Measurements from ENCODE around the gene SLC51B. TPM values are rescaled to one million over a fixed set of nuclear protein-coding genes. Genes with fewer than 3 reads are reported as not detected.

SLC51B gene
- total and polyA plus RNA-seq, 9 of the 15 experiments (the other 6 are each of a cell fraction or from before 2014, with no cell fraction given) = not detected

DNA sequence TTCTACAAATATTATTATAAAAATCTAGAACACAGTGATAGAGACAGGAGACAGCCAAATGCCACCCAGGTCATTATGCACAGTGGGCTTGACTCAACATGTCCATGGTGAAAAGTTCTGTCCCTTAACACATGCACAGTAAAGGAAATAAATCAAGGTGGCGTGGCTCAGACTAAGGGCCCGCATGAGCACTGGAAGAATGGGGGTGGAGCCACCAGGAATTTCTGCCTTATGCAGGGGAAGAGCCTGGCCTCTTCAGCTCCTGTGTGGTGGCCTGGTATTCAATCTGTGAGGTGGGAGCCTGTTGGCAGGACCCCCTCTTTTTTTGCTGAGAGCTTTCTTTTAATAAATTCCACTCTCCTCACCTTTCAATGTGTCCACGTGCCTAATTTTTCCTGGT, 38.3 kb upstream of the SLC51B start:
- H3K27ac ChIP-seq (ENCODE audit: extremely low read depth, low read depth, low read length) = no peak overlapping the region
- H3K9me3 ChIP-seq (replicated peaks; ENCODE audit: control insufficient read depth, insufficient read depth, low read depth, low read length) = no peaks in the 10 kb centered on the region
- ATAC-seq = no peak
- intact Hi-C loops (cut with micrococcal nuclease) = no loop called here
- no peak overlapping the region for H3K9ac ChIP-seq (ENCODE audit: insufficient read depth in 1 of 2, low read depth in 2 of 2, low read length in 2 of 2)
- H4K20me1 ChIP-seq (replicated peaks; ENCODE audit: control insufficient read depth, insufficient read depth, low read length) = no peaks in the 10 kb centered on the region
- WGBS (ENCODE audit: insufficient coverage, low coverage, missing lambda C conversion rate) = 92% methylated on average over 3 of the region's 3 CpGs
- DNase-seq (ENCODE audit: extremely low read depth in 1 of 4, low spot score in 3 of 4) = no peak
- CTCF ChIA-PET (ENCODE audit: low intra/inter-chr PET ratio) = no interaction called here
- no peak overlapping the region for H3K4me3 ChIP-seq
- no peak for FAIRE-seq
- H3K4me2 ChIP-seq (ENCODE audit: insufficient read depth, low read length) = no peak overlapping the region
- peaks cover 20% of the 10 kb centered on the region; the same call in 2 of the 3 replicates for H3K36me3 ChIP-seq (ENCODE audit: control insufficient read depth, insufficient read depth, low read length)
- no peaks in the 10 kb centered on the region for H3K9me1 ChIP-seq (ENCODE audit: control insufficient read depth, insufficient read depth, low read length)
- no TSS peak for BruUV-seq (replicated peaks)
- in situ Hi-C loops (cut with MboI) = no loop called here
- POLR2A ChIA-PET = interaction anchor here (0.7 kb wide), 1 partner anchor 502 kb away, joined by 3 read pairs; no protein-coding TSS in a partner anchor
- no peak overlapping the region for H2AFZ ChIP-seq (ENCODE audit: low read depth, low read length)
- H3K4me1 ChIP-seq (replicated peaks in 1 of 2; ENCODE audit: control insufficient read depth in 2 of 2, insufficient read depth in 2 of 2, low read length in 2 of 2) = no peaks in the 10 kb centered on the region
- no peaks in the 10 kb centered on the region for H3K27me3 ChIP-seq (ENCODE audit: control insufficient read depth in 2 of 2, insufficient read depth in 2 of 2, low read length in 2 of 2)
- no peaks in the 10 kb centered on the region for H3K79me2 ChIP-seq (ENCODE audit: control insufficient read depth, insufficient read depth, low read length)
- TF ChIP-seq NCOA1 (IDR thresholded peaks at IDR 0.05; ENCODE audit: low read depth) (no peak), PML (IDR thresholded peaks at IDR 0.05; ENCODE audit: low read length) (no peak), DDX20 (tag; IDR thresholded peaks at IDR 0.05; ENCODE audit: low read depth) (no peak), YBX1 (IDR thresholded peaks at IDR 0.05) (no peak), SREBF1 (IDR thresholded peaks at IDR 0.05; ENCODE audit: borderline replicate concordance, low read depth, low read length) (no peak), POLR2H (tag; IDR thresholded peaks at IDR 0.05; ENCODE audit: low read depth) (no peak), ELF1 (tag; IDR thresholded peaks at IDR 0.05) (no peak)
- TF ChIP-seq, protein P1, sequence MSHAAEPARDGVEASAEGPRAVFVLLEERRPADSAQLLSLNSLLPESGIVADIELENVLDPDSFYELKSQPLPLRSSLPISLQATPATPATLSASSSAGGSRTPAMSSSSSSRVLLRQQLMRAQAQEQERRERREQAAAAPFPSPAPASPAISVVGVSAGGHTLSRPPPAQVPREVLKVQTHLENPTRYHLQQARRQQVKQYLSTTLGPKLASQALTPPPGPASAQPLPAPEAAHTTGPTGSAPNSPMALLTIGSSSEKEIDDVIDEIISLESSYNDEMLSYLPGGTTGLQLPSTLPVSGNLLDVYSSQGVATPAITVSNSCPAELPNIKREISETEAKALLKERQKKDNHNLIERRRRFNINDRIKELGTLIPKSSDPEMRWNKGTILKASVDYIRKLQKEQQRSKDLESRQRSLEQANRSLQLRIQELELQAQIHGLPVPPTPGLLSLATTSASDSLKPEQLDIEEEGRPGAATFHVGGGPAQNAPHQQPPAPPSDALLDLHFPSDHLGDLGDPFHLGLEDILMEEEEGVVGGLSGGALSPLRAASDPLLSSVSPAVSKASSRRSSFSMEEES (CRISPR knock-in tag; IDR thresholded peaks at IDR 0.05) = no peak
- TF ChIP-seq, protein P2, sequence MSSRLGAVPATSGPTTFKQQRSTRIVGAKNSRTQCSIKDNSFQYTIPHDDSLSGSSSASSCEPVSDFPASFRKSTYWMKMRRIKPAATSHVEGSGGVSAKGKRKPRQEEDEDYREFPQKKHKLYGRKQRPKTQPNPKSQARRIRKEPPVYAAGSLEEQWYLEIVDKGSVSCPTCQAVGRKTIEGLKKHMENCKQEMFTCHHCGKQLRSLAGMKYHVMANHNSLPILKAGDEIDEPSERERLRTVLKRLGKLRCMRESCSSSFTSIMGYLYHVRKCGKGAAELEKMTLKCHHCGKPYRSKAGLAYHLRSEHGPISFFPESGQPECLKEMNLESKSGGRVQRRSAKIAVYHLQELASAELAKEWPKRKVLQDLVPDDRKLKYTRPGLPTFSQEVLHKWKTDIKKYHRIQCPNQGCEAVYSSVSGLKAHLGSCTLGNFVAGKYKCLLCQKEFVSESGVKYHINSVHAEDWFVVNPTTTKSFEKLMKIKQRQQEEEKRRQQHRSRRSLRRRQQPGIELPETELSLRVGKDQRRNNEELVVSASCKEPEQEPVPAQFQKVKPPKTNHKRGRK (tag; IDR thresholded peaks at IDR 0.05) = no peak
- TF ChIP-seq, protein P3, sequence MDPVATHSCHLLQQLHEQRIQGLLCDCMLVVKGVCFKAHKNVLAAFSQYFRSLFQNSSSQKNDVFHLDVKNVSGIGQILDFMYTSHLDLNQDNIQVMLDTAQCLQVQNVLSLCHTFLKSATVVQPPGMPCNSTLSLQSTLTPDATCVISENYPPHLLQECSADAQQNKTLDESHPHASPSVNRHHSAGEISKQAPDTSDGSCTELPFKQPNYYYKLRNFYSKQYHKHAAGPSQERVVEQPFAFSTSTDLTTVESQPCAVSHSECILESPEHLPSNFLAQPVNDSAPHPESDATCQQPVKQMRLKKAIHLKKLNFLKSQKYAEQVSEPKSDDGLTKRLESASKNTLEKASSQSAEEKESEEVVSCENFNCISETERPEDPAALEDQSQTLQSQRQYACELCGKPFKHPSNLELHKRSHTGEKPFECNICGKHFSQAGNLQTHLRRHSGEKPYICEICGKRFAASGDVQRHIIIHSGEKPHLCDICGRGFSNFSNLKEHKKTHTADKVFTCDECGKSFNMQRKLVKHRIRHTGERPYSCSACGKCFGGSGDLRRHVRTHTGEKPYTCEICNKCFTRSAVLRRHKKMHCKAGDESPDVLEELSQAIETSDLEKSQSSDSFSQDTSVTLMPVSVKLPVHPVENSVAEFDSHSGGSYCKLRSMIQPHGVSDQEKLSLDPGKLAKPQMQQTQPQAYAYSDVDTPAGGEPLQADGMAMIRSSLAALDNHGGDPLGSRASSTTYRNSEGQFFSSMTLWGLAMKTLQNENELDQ (CRISPR knock-in tag; IDR thresholded peaks at IDR 0.05; ENCODE audit: borderline replicate concordance) = no peak
- TF ChIP-seq, protein P4, sequence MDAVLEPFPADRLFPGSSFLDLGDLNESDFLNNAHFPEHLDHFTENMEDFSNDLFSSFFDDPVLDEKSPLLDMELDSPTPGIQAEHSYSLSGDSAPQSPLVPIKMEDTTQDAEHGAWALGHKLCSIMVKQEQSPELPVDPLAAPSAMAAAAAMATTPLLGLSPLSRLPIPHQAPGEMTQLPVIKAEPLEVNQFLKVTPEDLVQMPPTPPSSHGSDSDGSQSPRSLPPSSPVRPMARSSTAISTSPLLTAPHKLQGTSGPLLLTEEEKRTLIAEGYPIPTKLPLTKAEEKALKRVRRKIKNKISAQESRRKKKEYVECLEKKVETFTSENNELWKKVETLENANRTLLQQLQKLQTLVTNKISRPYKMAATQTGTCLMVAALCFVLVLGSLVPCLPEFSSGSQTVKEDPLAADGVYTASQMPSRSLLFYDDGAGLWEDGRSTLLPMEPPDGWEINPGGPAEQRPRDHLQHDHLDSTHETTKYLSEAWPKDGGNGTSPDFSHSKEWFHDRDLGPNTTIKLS (IDR thresholded peaks at IDR 0.05; ENCODE audit: borderline replicate concordance, low read depth) = no peak
- TF ChIP-seq, protein P5, sequence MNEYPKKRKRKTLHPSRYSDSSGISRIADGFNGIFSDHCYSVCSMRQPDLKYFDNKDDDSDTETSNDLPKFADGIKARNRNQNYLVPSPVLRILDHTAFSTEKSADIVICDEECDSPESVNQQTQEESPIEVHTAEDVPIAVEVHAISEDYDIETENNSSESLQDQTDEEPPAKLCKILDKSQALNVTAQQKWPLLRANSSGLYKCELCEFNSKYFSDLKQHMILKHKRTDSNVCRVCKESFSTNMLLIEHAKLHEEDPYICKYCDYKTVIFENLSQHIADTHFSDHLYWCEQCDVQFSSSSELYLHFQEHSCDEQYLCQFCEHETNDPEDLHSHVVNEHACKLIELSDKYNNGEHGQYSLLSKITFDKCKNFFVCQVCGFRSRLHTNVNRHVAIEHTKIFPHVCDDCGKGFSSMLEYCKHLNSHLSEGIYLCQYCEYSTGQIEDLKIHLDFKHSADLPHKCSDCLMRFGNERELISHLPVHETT (CRISPR knock-in tag; conservative IDR thresholded peaks at IDR 0.05 in 1 of 2, IDR thresholded peaks at IDR 0.05 in 1 of 2) = no peak
- TF ChIP-seq, protein P6, sequence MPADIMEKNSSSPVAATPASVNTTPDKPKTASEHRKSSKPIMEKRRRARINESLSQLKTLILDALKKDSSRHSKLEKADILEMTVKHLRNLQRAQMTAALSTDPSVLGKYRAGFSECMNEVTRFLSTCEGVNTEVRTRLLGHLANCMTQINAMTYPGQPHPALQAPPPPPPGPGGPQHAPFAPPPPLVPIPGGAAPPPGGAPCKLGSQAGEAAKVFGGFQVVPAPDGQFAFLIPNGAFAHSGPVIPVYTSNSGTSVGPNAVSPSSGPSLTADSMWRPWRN (IDR thresholded peaks at IDR 0.05; ENCODE audit: low read depth) = no peak
